Caco-2 (cell line): ENCODE data around the gene GOLGA5. TPM values are rescaled to one million over a fixed set of nuclear protein-coding genes. Genes with fewer than 3 reads are reported as not detected.
A peak's percentile ranks its signal among the peaks of the same experiment; 100 is the strongest.

ENCODE experiments used
- BruUV-seq: library from RNA; stranded (reverse); fragments of 400-500 nt; replicated peaks from 2 replicates; lab custom pipeline; 2021; lab: Mats Ljungman, UMichigan
- CTCF ChIA-PET: fragments of 300-600 bp; sonication (Branson Sonifier 250); formaldehyde crosslinking; loops from one replicate; lab custom pipeline; 2022; ENCODE audit warnings: antibody characterized with exemption; lab: Charles Lee
- POLR2A ChIA-PET: fragments of 300-600 bp; sonication (Branson Sonifier 250); formaldehyde crosslinking; loops from one replicate; lab custom pipeline; 2022; ENCODE audit warnings: antibody characterized with exemption; lab: Charles Lee
- DNase-seq, 2 experiments: peaks; one replicate each; pipeline versions ENCODE4 v3.0.0 to v3.0.0-alpha.2; 2020 to 2022
- H3K27me3 ChIP-seq: replicated peaks from 2 replicates; pipeline ENCODE4 v1.6.0; 2011; ENCODE audit warnings: low read length; ENCODE audit not compliant: control insufficient read depth, insufficient read depth
- H3K36me3 ChIP-seq: 2 replicates; pipeline ENCODE4 v1.5.1; 2011; ENCODE audit warnings: low read length; ENCODE audit not compliant: control insufficient read depth, insufficient read depth
- H3K4me1 ChIP-seq: fragments of 250-450 bp; sonication (Bioruptor Pico); 2 replicates; pipeline ENCODE4 v1.5.1; 2020; ENCODE audit warnings: mild to moderate bottlenecking
- H3K4me3 ChIP-seq: 2 replicates; pipeline ENCODE4 v1.5.1; 2011; ENCODE audit warnings: low read depth, mild to moderate bottlenecking, control low read depth, low read length
- H3K9me3 ChIP-seq: fragments of 250-450 bp; sonication (Bioruptor Pico); 2 replicates; pipeline ENCODE4 v1.5.1; 2020; ENCODE audit warnings: mild to moderate bottlenecking, moderate library complexity
- H3K27ac Mint-ChIP-seq: one replicate; pipeline ENCODE4 v1.8.0; 2022; ENCODE audit warnings: mixed read lengths; ENCODE audit not compliant: unreplicated experiment
- H3K27me3 Mint-ChIP-seq: one replicate; pipeline ENCODE4 v1.8.0; 2022; ENCODE audit warnings: mixed read lengths; ENCODE audit not compliant: insufficient read depth, unreplicated experiment
- H3K36me3 Mint-ChIP-seq: one replicate; pipeline ENCODE4 v1.8.0; 2022; ENCODE audit warnings: mild to moderate bottlenecking, mixed read lengths; ENCODE audit not compliant: insufficient read depth, unreplicated experiment
- H3K4me1 Mint-ChIP-seq: one replicate; pipeline ENCODE4 v1.8.0; 2022; ENCODE audit warnings: low read depth, mixed read lengths; ENCODE audit not compliant: unreplicated experiment
- H3K4me3 Mint-ChIP-seq: one replicate; pipeline ENCODE4 v1.8.0; 2022; ENCODE audit warnings: mild to moderate bottlenecking, moderate library complexity, mixed read lengths; ENCODE audit not compliant: unreplicated experiment
- H3K9me3 Mint-ChIP-seq: one replicate; pipeline ENCODE4 v1.8.0; 2022; ENCODE audit warnings: mixed read lengths; ENCODE audit not compliant: unreplicated experiment
- CTCF ChIP-seq, 2 experiments: fragments of 200-600 bp in 1 of 2; IDR thresholded peaks; 1 replicate in 1 of 2; 2 replicates in 1 of 2; pipeline versions ENCODE4 v1.5.1 to v1.8.0; 2011 to 2022; ENCODE audit warnings: antibody characterized with exemption in 1 of 2, control low read depth in 1 of 2, inconsistent platforms in 1 of 2, low read depth in 1 of 2, low read length in 1 of 2, mild to moderate bottlenecking in 1 of 2, moderate library complexity in 1 of 2; ENCODE audit not compliant: insufficient read depth in 1 of 2, severe bottlenecking in 1 of 2, unreplicated experiment in 1 of 2
- intact Hi-C: fragments of 100-400 bp; cut with micrococcal nuclease; formaldehyde crosslinking; loops from one replicate; pipeline ENCODE4 v1.10.0; 2022; ENCODE audit not compliant: unreplicated experiment
- total RNA-seq: library from RNA; stranded (reverse); gene quantifications from 2 replicates; pipeline ENCODE4 v1.2.3, GENCODE V29; 2022

The GOLGA5 gene
- total RNA-seq, 1 experiment from 2014 or later = 33.1 TPM

- peaks cover 5% of the 10 kb centered on the region; the same call in 1 of the 2 replicates for H3K4me1 ChIP-seq
- peaks cover 2% of the 10 kb centered on the region for H3K9me3 Mint-ChIP-seq
- intact Hi-C loops = loop anchor here (1.0 kb wide), 1 partner anchor 47 kb away; the partner anchor contains the start of gene LGMN
Observed at GRCh38 chr14:92794961-92795360, 856 bp downstream of the GOLGA5 start.

GRCh38 chr14:92797935-92798653 is 4.0 kb downstream of the GOLGA5 start:
- H3K9me3 Mint-ChIP-seq = no peaks in the 10 kb centered on the region
- peaks cover 33% of the 10 kb centered on the region for H3K36me3 Mint-ChIP-seq
- no peaks in the 10 kb centered on the region for H3K27me3 Mint-ChIP-seq
- Histone ChIP-seq H3K36me3 (0 out of 2 replicates have a peak, but pooled peaks cover 2% of the 10 kb centered on the region), H3K4me1 (peaks cover 5% of the 10 kb centered on the region; the same call in 1 of the 2 replicates), H3K4me3 (no peak overlapping the region), H3K27me3 (no peaks in the 10 kb centered on the region), H3K9me3 (no peaks in the 10 kb centered on the region)
- POLR2A ChIA-PET = no interaction called here
- CTCF ChIA-PET = no interaction called here
- H3K4me1 Mint-ChIP-seq = peaks cover 7% of the 10 kb centered on the region
- intact Hi-C loops = no loop called here
- BruUV-seq = no TSS peak
- TF ChIP-seq CTCF (IDR thresholded peaks at IDR 0.05; ENCODE audit: insufficient read depth in 1 of 2, low read depth in 1 of 2, low read length in 1 of 2, severe bottlenecking in 1 of 2, unreplicated experiment in 1 of 2) = no peak
- H3K4me3 Mint-ChIP-seq = no peak overlapping the region
- H3K27ac Mint-ChIP-seq = no peak overlapping the region
- DNase-seq = no peak

More at GRCh38 chr14:92794961-92795360, 856 bp downstream of the GOLGA5 start:
- peaks cover 26% of the 10 kb centered on the region for H3K36me3 Mint-ChIP-seq
- peak overlapping the region; percentile 99 for H3K27ac Mint-ChIP-seq
- Histone ChIP-seq H3K4me3 (peak overlapping the region; percentile 48), H3K9me3 (peaks cover under 1% of the 10 kb centered on the region; the same call in 1 of the 2 replicates), H3K36me3 (0 out of 2 replicates have a peak, but pooled peaks cover 2% of the 10 kb centered on the region), H3K27me3 (no peaks in the 10 kb centered on the region)
- peak overlapping the region; percentile 97 for H3K4me3 Mint-ChIP-seq
- POLR2A ChIA-PET = no interaction called here
- H3K4me1 Mint-ChIP-seq = peaks cover 13% of the 10 kb centered on the region
- no TSS peak for BruUV-seq
- CTCF ChIA-PET = no interaction called here
- H3K27me3 Mint-ChIP-seq = no peaks in the 10 kb centered on the region
- no peak for DNase-seq
- no peak for TF ChIP-seq CTCF (IDR thresholded peaks at IDR 0.05; ENCODE audit: insufficient read depth in 1 of 2, low read depth in 1 of 2, low read length in 1 of 2, severe bottlenecking in 1 of 2, unreplicated experiment in 1 of 2)

GRCh38 chr14:92798811-92799210 is 4.7 kb downstream of the GOLGA5 start:
- DNase-seq = no peak
- intact Hi-C loops = no loop called here
- no peak overlapping the region for H3K4me3 Mint-ChIP-seq
- TF ChIP-seq CTCF (IDR thresholded peaks at IDR 0.05; ENCODE audit: insufficient read depth in 1 of 2, low read depth in 1 of 2, low read length in 1 of 2, severe bottlenecking in 1 of 2, unreplicated experiment in 1 of 2) = no peak
- H3K36me3 Mint-ChIP-seq = peaks cover 28% of the 10 kb centered on the region
- no peaks in the 10 kb centered on the region for H3K9me3 ChIP-seq
- 0 out of 2 replicates have a peak, but pooled peaks cover 2% of the 10 kb centered on the region for H3K36me3 ChIP-seq
- H3K4me1 ChIP-seq = peaks cover 5% of the 10 kb centered on the region; the same call in 1 of the 2 replicates
- H3K27ac Mint-ChIP-seq = no peak overlapping the region
- no peaks in the 10 kb centered on the region for H3K9me3 Mint-ChIP-seq
- H3K27me3 Mint-ChIP-seq = no peaks in the 10 kb centered on the region
- no TSS peak for BruUV-seq
- no peaks in the 10 kb centered on the region for H3K27me3 ChIP-seq
- ChIA-PET CTCF (no interaction called here), POLR2A (no interaction called here)
- peaks cover 1% of the 10 kb centered on the region for H3K4me1 Mint-ChIP-seq
- H3K4me3 ChIP-seq = no peak overlapping the region
